Pancreas (tissue), 10 donors: ENCODE results near the gene ALKBH2. TPM values are rescaled to one million over a fixed set of nuclear protein-coding genes. Genes with fewer than 3 reads are reported as not detected.

Experiments used
- ATAC-seq, 4 donors: fragments of 200-7000 bp; cut with Tn5 transposase; one replicate each; pipeline versions ENCODE4 v1.8.0 to v1.9.1; 2020; ENCODE audit warnings: mild to moderate bottlenecking in 4 of 4, moderate library complexity in 4 of 4
- DNase-seq, 6 donors: peaks; one replicate each; pipeline ENCODE4 v3.0.0-alpha.2; 2020
- FAIRE-seq: peaks from 2 replicates; lab custom pipeline; 2012; peaks lifted over from hg19 to GRCh38; lab: Jason Lieb, UNC
- H3K27ac ChIP-seq, 4 donors: fragments of 200-600 bp; sonication (generic); 1 replicate in 3 of 4; 2 replicates in 1 of 4; pipeline versions ENCODE4 v1.5.0 to v1.8.0; 2020
- H3K27me3 ChIP-seq, 4 donors: fragments of 200-600 bp; one replicate each; pipeline ENCODE4 v1.8.0; 2021
- H3K36me3 ChIP-seq, 3 donors: fragments of 200-600 bp; sonication (generic) in 1 of 3; one replicate each; pipeline versions ENCODE4 v1.5.0 to v1.8.0; 2020 to 2021
- H3K4me1 ChIP-seq, 3 donors: fragments of 200-600 bp; one replicate each; pipeline ENCODE4 v1.8.0; 2021
- H3K4me3 ChIP-seq, 4 donors: fragments of 200-600 bp; sonication (generic) in 2 of 4; one replicate each; pipeline versions ENCODE4 v1.5.0 to v1.8.0; 2020 to 2021
- H3K9me3 ChIP-seq, 4 donors: fragments of 200-600 bp; one replicate each; pipeline ENCODE4 v1.8.0; 2021
- CTCF ChIP-seq, 4 donors: fragments of 200-600 bp; sonication (generic) in 3 of 4; IDR thresholded peaks; one replicate each; pipeline versions ENCODE4 v1.5.0 to v1.8.0; 2021; ENCODE audit warnings: antibody characterized with exemption in 4 of 4
- WGBS, 2 donors: extraction: QIAGEN DNeasy Blood & Tissue Kit; methylation state at CpG; one replicate each; pipeline ENCODE4 v1.1.7; 2013; 5-methylcytosine and 5-hydroxymethylcytosine counted together
- intact Hi-C, 3 donors: fragments of 100-400 bp; cut with DNase I; formaldehyde crosslinking; loops; one replicate each; pipeline versions ENCODE4 v1.11.1 to v1.14.2; 2022
- polyA plus RNA-seq, 2 donors: library from polyadenylated mRNA; stranded (reverse); fragments of 200-250 nt; gene quantifications; one replicate each; pipeline ENCODE4 v1.2.3, GENCODE V29; 2013
- total RNA-seq, 6 donors: library from RNA; stranded (reverse); fragmentation: NEBNext Ultra II Directional in 4 of 6; extraction: Animal tissue kit (Norgen Biotek cat#: 25700) in 4 of 6; gene quantifications; one replicate each; pipeline versions ENCODE4 v1.2.1 to v1.2.4, GENCODE V29; 2021 to 2023
- donor health status: healthy with polysubstance abuse.
- donor health status: DM: no; HTN: no; CAD: no; lungs with moderate emphysema.
- donor health status: DM: no; HTN: no; CAD: no.
- donor health status: control.
- donor health status: control.
- donor health status: Bipolar disorder and iron deficiency.
- donor health status: DM: yes; HTN: yes; CAD: no.
- donor health status: DM: no; HTN: no; CAD: no.
- donor health status: DM: no; HTN: no; CAD: no.
- donor health status: DM: yes; HTN: yes; CAD: no.

The ALKBH2 gene
- total and polyA plus RNA-seq, 8 donors, result 4.3 to 22.9 (median 8.4) TPM

- no peaks in the 10 kb centered on the region for H3K36me3 ChIP-seq
- no peaks in the 10 kb centered on the region for H3K9me3 ChIP-seq
- TF ChIP-seq CTCF (IDR thresholded peaks at IDR 0.05), result no peak
- H3K4me3 ChIP-seq, result no peak overlapping the region
- H3K27ac ChIP-seq, result no peak overlapping the region
- peaks cover 0 to 5% (median 0%) of the 10 kb centered on the region in 3 donors for H3K4me1 ChIP-seq
- DNase-seq, result no peak
- FAIRE-seq, result no peak
- no peaks in the 10 kb centered on the region for H3K27me3 ChIP-seq
- intact Hi-C loops, result no loop called here
- ATAC-seq, result no peak
- 50 to 62% methylated on average over 8 of the region's 8 CpGs for WGBS, 2 donors
These were observed 46.0 kb downstream of the ALKBH2 start for GRCh38 chr12:109047081-109047805.

- H3K9me3 ChIP-seq, result no peaks in the 10 kb centered on the region
- no peak overlapping the region for H3K4me3 ChIP-seq
- no peaks in the 10 kb centered on the region for H3K4me1 ChIP-seq
- WGBS, 2 donors, result 46 to 69% methylated on average over 5 of the region's 5 CpGs
- DNase-seq (no peak), FAIRE-seq (no peak), ATAC-seq (peak in 1 of 4 donors; percentile 53)
- H3K27ac ChIP-seq, result no peak overlapping the region
- H3K36me3 ChIP-seq, result no peaks in the 10 kb centered on the region
- no peaks in the 10 kb centered on the region for H3K27me3 ChIP-seq
- intact Hi-C loops, result no loop called here
- TF ChIP-seq CTCF (IDR thresholded peaks at IDR 0.05), result no peak
These were observed 49.0 kb downstream of the ALKBH2 start for GRCh38 chr12:109044241-109044640.

Other genes with a start within 250 kb of the ALKBH2 start
- 10 to 100 TPM in 2 of 6 donors, 1 to 10 TPM in 4; 8.2 to 22.1 (median 9.7) TPM for gene SSH1, start 235.9 kb downstream of the ALKBH2 start, total RNA-seq
- 1 to 10 TPM; 3.7 to 4.6 TPM for gene SSH1, start 235.9 kb downstream of the ALKBH2 start, polyA plus RNA-seq
- not detected for gene DAO, start 213.4 kb downstream of the ALKBH2 start, total RNA-seq
- not detected for gene DAO, start 213.4 kb downstream of the ALKBH2 start, polyA plus RNA-seq
- 1 to 10 TPM in 3 of 6 donors, under 1 TPM in 3; 0.13 to 2.3 (median 0.71) TPM for gene SVOP, start 72.4 kb downstream of the ALKBH2 start, total RNA-seq
- gene SVOP, start 72.4 kb downstream of the ALKBH2 start, polyA plus RNA-seq, result 1 to 10 TPM in 1 of 2 donors, under 1 TPM in 1; 0.68 to 4.3 TPM
- 10 to 100 TPM in 2 of 6 donors, 1 to 10 TPM in 4; 6.5 to 11.2 (median 9.3) TPM for gene USP30, start 40.9 kb downstream of the ALKBH2 start, total RNA-seq
- 10 to 100 TPM in 1 of 2 donors, 1 to 10 TPM in 1; 4.8 to 10.2 TPM for gene USP30, start 40.9 kb downstream of the ALKBH2 start, polyA plus RNA-seq
- 10 to 100 TPM in 2 of 6 donors, 1 to 10 TPM in 4; 5.1 to 15.8 (median 8.3) TPM for gene UNG, start 4.1 kb upstream of the ALKBH2 start, total RNA-seq
- 1 to 10 TPM; 7.1 to 9.5 TPM for gene UNG, start 4.1 kb upstream of the ALKBH2 start, polyA plus RNA-seq
- 10 to 100 TPM; 23.4 to 42.1 (median 31.6) TPM for gene ACACB, start 23.1 kb upstream of the ALKBH2 start, total RNA-seq
- gene ACACB, start 23.1 kb upstream of the ALKBH2 start, polyA plus RNA-seq, result 10 to 100 TPM; 23.7 to 58.9 TPM
- not detected for gene FOXN4, start 215.8 kb upstream of the ALKBH2 start, total RNA-seq
- under 1 TPM in 1 of 2 donors, not detected in 1; 0.12 TPM for gene FOXN4, start 215.8 kb upstream of the ALKBH2 start, polyA plus RNA-seq